HG02759 (cell line): ENCODE data around the gene PYGL.

Source experiments
- ATAC-seq: cut with Tn5 transposase; IDR thresholded peaks from one replicate; pipeline ENCODE4 v1.9.1; 2021; ENCODE audit warnings: mild to moderate bottlenecking, moderate library complexity; ENCODE audit not compliant: unreplicated experiment

The PYGL gene

DNA sequence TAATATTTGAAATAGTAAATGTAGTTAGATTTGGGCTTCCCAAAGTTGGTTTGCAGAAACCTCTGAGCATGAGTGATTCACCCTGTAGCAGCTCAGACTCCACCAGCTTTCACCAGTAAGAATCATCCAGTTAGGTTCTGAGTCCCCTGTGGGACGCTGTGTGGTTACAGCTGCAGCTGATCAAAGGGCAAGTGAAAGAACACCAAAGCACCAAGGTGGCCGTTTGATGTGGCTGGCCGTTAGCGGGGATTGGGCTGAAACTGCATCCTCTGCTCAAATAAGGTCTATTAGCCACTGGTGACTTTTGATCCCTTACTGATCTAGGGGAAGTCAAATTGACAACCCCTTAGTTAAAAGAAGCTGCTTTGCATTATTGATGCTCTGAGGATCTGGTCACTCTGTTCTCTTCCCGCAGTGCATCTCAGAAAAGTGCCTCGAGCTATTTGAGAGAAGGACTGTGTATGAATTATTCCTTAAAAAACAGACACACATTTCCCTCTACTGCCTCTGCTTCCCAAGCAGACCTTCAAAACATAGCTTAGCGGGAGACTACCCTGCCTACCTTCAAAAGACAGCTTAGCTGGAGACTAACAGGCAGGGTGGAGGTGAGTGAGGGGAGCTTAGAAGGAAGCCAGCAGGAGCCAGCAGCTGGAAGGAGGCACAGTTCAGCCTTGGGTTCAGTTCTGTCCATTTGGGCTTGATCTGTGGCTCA, 68.8 kb downstream of the PYGL start:
- ATAC-seq, result peak; percentile 98

DNA sequence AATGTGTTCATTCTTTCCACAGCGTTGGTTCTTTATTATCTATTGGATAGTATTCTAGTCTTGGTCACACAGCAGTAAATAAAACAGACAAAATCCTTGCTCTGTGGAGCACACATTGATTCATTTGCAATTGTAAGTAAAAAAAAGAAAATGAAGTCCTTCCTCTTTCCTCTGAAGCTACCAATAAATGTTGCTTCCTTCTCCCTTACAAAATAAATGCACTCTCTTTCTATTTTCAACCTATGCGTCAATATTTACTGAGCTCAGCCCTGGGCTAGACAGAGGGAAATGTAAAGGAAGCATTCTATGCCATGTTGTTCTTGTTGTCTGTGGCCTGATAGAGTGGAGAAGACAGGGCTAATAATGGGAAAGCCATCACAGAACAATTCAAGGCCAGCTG, 69.5 kb downstream of the PYGL start:
- ATAC-seq, result no peak

DNA sequence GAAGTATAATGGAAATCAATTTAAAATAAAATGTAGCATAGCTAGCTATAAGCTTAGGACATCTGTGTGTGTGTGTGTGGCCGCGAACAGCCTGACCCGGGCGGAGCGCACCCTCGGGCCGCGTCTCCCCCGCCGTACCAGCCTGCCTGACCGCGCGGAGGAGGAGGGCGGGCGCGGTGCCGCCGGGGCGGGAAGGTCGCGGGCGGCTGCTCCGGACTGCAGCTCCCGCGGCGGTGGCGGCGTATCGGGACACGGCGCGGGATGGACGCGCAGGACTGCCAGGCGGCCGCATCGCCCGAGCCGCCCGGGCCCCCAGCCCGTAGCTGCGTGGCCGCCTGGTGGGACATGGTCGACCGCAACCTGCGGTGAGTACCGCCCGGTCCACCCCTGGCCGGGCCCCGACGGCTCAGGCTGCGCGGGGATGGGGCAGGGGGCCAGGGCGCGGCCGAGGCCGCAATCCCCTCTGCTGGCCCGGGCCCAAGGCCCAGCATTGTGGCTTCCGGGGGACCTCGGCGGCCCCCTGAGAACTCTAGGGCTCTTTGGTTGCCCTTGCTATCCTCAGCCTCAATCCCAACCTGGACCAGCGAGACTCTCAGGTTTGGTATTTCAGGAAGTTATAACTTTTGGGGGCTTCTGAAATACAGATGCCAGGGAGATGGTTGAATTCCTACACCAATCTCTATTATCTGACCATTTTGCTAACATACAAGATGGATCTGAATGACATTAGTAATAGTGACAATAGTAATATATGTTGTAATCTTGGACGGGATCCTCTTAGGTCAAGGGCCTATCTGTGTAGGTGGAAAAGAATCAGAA, 72.2 kb downstream of the PYGL start, which contains the start of gene ABHD12B:
Gene ABHD12B (plus strand): TSS at position 140 of the 819 bp plus-strand sequence. CDS start 122 bp downstream, at position 262.
- no peak for ATAC-seq

DNA sequence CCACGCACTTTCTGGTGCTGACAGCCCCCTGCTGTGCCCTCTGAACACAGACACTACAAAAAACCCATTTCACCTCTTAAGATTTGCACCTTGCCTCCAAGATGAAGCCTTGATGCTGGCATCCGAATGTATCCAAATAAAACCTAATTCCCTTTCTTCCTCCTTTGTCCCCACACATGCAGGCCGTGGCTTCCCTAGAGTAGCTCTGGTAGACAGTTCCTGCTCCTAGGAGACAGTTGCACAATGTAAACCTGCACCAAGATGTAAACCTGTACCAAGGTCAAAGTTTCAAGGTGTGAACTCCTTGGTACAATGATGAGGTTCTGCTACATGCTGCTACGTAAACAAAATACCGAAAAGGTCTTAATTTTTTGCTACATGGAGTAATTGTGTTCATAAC, 73.1 kb downstream of the PYGL start:
- no peak for ATAC-seq

DNA sequence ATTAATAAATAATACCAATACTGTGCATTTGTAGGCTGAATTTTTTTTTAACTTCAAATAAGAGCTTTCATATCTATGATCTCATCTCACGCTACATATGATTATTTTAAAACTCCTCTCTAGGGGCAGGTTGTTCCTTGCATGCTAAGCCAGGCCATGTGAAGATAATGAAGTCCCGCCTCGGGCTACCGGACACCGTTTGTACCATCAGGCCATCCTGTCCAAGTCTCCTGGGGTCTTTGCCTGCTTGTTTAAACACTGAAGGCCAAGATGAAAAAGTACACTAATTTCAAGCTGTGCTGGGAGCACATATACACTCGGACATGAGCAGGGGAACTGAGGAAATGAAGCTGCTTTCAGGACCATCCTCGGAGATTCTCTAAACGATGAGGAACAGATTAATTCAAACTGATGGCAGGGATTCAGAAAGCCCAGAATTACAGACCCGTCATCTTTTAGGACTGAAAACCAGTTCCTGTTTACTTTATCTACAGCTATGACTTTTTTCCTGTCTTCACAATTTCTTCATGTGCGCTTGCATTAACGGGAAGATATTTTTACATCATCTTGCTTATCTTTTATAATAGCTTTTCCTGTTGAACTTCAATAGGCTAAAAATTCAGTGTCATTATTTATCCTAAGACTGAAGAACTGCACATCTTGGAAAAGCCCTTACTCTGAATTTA, 78.7 kb downstream of the PYGL start:
- ATAC-seq, result no peak

DNA sequence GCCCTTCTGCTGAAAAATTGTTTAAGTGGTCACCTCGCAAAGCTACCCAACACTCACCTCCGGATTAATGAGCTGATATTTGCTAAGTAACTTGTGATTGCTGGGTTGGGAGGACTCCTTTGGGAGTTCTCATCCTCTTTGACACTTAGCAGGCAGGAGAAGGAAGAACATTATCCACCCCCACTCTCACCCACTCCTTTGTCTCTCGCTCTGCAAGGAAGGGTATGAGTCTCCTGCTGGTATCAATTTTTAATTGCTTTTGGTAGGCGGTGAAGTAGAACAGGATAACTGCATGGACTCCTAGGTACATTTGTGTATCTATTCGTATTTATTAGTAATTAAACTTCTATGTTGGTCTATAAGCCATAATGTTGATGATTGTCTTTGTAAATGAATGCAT, 79.3 kb downstream of the PYGL start:
- ATAC-seq, result no peak

DNA sequence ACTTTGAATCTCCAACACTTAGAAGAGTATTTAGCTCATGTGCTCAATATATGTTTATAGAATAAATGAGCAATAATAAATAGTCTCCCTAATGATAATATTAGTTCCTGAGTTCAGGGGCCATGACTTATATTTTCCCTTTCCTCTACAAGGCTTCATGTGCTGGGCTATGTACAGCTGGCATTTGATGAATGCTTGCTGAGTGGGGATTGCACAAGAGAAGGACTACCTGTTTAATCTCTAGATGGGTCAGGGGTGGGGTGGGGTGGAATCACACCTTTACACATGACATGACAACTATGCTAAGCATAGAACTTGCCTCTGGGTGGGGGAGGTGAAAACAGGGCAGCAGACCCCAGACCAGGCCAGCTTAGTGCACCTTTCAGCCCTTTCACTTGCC, 80.0 kb downstream of the PYGL start:
- no peak for ATAC-seq

DNA sequence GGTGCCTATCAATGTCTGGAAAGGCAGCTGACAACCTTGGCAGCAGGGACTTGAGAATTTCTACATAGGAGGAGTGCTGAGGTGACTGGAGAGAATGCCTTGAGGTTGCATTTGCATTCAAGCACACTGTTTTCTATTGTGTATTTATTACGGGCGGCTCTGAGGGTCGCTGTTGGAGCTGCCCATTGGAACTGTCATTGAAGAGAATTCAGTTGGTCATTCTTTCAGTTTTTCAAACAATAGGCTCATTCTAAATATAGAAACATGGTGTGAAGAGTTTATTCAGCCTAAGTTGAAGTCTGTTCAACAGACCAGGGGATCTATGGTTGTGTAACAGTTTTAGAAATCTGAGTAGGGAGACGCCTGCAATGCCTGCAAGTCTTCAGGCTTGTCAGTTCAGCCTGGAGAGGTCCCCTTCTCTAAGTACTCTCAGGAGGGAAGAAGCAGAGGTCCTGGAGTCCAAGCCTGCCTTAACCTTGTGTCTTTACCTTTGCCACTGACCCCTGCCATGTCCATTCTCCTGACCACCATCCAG, 82.2 kb downstream of the PYGL start:
- ATAC-seq, result no peak

DNA sequence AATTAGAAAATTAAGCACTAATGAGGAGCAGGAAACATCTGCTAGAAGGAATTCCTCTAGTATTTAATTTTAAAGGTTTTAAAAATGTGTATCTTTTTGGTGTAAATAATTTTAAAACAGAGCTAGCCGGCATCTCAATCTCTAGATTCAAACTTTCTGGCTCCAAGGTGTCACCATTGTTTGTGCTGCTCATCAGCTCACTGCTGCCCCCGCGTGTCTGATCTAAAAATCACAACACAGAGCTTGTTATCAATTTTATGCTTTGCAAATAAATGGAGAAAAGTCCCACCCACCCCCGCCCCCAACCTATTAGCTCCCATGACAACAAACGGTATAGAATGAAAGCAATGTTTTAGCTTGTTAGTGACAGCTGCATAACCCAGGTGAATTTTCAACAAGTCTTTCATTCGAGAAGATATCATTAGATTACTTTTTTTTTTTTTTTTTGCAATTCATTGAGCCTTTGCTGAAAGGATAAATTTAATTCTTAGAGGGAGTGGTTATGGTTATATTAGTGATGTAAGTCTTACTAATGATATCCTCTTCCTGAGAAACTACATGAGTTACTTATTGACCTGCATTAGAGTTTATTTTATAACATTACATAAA, 83.7 kb downstream of the PYGL start:
- peak; percentile 48 for ATAC-seq

DNA sequence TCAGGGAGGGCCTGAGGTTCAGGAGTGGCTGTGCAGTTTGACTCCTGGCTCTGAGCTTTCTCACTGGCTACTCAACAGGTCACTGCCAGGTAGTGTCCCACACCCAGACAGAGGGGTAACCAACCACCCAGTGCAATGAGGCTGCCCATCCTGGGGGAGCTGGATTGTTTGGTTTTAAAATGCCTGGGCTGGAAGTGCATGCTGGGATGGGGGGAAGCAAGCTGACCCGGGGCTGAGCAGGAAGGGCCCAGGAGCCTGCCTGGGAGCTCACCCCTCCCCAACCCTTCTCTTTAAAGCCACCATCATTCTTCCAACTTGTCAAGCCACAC, 85.0 kb downstream of the PYGL start:
- peak; percentile 15 for ATAC-seq

DNA sequence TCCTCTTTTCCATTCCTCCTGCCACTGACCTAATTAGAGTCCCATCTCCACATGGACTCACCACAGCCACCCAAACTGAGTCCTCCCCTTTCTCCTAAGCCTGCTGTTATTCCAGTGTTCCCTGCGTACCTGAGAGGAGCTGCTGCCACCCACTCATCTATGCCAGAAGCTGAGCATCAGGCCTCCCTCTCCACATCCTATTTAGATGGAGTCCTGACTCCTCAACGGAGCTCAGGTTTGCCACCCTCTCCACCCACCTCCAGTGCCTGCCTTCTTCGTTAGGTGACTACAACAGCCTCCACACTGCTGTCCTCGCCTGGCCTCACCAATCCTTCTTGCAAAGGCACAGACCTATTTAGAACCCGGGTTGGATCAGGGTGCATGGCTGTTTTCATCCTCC, 87.6 kb downstream of the PYGL start:
- no peak for ATAC-seq

DNA sequence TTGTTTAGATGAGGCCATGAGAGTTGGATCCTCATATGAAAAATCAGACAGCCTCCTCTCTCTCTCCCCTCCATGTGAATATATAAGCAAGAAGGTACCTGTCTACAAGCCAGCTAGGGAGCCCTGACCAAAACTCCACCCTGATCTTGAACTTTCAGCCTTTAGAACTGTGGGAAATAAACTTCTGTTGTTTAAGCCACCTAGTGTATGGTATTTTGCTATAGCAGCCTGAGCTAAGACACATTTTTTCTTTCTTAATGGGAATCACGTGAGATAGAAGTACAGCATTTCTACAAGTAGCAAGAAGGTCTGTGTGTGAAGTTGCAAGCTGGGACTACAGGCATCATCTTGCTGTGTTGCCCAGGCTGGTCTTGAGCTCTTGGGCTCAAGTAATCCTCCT, 88.7 kb downstream of the PYGL start:
- ATAC-seq, result no peak
